GM19324 (cell line): ENCODE results near the gene MCEMP1.

ENCODE experiments used
- ATAC-seq: cut with Tn5 transposase; IDR thresholded peaks from one replicate; pipeline ENCODE4 v1.9.1; 2021; ENCODE audit warnings: mild to moderate bottlenecking, moderate library complexity; ENCODE audit not compliant: unreplicated experiment, low FRiP score

The MCEMP1 gene

GRCh38 chr19:7670150-7670783 lies 6.6 kb upstream of the MCEMP1 start:
- no peak for ATAC-seq

GRCh38 chr19:7670790-7671189 lies 6.1 kb upstream of the MCEMP1 start:
- no peak for ATAC-seq

GRCh38 chr19:7672522-7672921 lies 4.4 kb upstream of the MCEMP1 start:
- ATAC-seq: no peak

- ATAC-seq: no peak
Measured at GRCh38 chr19:7674010-7675005, 2.6 kb upstream of the MCEMP1 start.

DNA sequence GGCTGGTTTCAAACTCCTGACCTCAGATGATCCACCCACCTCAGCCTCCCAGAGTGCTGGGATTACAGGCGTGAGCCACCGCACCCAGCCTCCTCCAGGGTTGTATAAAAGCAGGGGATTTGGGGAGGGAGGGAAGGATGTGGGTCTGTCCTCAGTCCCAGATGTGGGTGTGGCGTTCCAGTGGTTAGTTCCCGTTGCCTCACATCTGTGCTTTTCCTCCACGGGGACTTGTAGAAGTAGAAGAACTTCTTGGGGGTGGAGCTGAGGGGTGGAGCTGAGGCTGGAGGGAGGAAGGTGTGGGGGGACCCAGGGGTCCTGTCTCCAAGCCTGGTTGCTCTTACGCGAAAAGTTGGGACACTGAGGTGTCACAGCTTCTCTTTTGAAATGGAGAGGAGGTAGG lies 514 bp upstream of the MCEMP1 start:
- no peak for ATAC-seq

GRCh38 chr19:7677669-7678311 lies 900 bp downstream of the MCEMP1 start:
- ATAC-seq: no peak

GRCh38 chr19:7678971-7679751 lies 2.3 kb downstream of the MCEMP1 start:
- ATAC-seq: no peak

GRCh38 chr19:7679771-7680605 lies 3.1 kb downstream of the MCEMP1 start:
- no peak for ATAC-seq

DNA sequence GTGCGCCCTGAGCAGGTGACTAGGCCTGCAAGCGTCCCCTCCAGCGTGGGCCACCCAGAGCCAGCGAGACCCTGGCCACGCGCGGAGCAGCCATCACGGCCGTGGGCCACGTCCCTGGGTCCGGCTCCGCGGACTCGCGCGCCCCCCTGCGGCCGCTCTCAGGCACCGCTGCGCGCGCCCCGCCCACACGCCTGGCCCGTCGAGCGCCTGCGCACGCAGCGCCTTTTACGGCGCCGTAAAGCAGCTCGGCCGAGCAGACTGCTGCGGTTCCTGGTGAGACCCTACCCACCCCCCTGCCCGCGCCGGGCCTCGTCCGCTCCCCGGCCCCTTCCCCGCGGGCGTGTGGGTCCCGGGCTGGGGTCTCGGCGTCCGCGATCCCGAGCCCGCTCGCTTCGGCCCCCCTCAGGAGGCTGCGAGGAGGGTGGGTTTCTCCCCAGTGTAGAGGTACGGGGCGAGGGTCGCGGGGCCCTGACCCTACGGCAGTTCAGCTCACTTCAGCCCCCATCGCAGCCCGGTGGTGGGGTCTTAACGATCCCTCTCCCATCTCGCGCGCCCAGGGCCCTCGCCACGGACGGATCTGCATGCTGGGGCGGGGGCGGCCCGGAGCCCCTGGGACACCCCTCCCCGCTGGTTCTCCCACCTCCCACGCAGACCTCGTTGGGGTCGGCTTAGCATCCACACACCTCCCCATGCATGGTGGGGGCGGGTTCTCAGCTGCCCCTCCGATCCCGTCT lies 3.9 kb downstream of the MCEMP1 start, which contains the start of gene TRAPPC5:
TRAPPC5 (plus strand) TSS at position 228 of the 734 bp plus-strand sequence. CDS start 1,421 bp downstream, outside the sequence.
- peak; percentile 54 for ATAC-seq

- no peak for ATAC-seq
Measured at GRCh38 chr19:7681340-7682174, 4.7 kb downstream of the MCEMP1 start.

GRCh38 chr19:7682175-7682855 lies 5.4 kb downstream of the MCEMP1 start:
- ATAC-seq: no peak

DNA sequence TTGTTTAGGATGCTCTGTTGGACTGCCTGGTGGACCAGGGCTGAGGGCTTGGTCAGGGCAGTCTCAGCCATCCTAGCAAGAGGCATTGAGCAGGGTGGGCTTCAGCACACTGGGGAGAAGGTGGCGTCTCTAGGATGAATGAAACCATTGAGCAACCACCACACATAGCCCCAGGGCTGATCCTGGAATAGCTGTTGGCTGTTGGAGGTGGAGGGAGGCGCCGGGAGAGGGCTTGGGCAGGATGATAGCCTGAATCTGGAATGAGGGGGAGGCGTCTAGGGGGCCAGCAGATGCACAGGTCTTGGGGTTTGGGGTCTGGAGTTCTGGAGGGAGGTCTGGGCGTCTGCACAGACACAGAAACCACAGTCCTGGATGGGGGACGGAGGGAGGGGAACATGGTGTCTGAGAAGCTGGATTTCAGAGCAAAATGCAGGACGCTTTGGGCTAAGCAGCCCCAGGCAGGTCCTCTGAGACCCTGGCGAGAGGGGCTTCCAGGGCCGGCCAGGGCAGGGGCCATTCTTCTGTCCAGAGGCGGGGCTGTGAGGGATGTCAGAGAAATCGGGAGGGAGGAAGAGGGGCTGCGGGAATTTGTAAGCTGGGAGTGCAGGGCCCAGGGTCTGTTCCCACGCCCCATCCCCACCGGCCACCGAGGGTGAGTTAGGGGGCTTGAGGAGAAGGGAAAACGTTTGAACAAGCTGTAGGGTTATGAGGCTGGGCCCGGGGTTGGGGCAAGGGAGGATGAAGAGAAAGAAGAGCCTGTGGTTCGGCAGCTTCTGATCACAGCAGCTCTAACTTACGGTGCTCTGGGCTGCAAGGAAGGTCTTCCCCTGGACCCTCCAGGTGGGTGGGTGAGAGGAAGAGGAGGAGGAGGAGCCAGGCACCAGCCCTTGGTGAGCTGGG lies 8.9 kb downstream of the MCEMP1 start:
- ATAC-seq: no peak

GRCh38 chr19:7687177-7687576 lies 10.3 kb downstream of the MCEMP1 start:
- no peak for ATAC-seq

DNA sequence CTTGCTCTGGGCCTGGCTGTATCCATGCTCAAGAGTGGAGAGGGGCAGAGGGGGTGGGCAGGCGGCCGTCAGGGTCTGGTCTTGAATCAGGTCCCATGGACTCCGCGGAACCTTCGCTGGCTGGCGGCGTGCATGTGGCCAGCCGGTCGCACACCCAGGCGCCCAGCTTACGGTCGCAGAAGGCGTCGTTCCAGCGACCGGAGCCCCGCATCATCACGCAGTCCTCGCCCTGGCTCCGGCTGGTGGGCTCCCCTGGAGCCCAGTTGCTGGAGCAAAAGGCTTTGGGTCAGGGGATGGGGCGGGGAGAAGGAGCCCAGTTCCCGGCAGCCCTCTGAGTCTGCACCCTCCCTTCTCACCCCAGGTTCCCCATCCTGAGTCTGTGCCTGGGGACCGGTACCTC lies 12.3 kb downstream of the MCEMP1 start:
- ATAC-seq: no peak

DNA sequence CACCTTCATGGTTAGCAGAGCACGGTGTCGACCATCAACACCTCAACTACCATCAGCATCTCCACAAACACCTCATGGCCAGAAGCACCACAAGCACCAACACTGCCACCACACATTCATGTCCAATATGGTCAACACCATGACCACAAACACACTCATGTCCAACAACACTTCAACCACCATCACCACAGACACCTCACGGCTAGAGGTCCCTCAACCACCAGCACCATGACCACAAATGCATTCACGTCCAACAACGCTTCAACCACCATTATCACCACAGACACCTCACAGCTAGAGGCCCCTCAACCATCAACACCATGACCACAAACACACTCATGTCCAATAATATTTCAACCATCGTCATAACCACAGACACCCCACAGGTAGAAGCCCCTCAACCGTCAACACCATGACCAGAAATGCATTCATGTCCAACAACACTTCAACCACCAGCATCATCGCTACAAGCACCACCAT lies 13.9 kb downstream of the MCEMP1 start:
- ATAC-seq: no peak

DNA sequence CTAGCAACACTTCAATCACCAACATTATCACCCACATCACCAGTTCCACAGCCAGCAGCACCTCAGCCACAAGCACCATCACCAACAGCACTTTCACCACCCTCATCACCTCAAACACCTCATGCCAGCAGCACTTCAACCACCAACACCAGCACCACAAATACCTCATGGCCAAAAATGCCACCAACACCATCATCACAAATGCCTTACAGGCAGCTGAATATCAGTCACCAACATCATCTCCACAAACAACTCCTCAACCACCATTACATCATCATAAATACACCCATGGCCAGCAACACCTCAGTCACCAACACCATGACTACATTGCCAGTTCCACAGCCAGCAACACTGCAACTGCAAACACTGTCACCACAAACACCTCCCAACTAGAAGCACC lies 14.6 kb downstream of the MCEMP1 start:
- ATAC-seq: no peak
